Nephron (organoid): ENCODE results near the gene CCDC187.
"Not testable (repeated sequence)": the region's sequence is repeated elsewhere in the genome, so short reads cannot be mapped to it uniquely, and the experiment has no call there.

ENCODE experiments used
- H3K27ac Mint-ChIP-seq, 3 experiments: 2 replicates each; pipeline ENCODE4 v1.8.0; 2020; ENCODE audit warnings: mixed read lengths in 3 of 3, mild to moderate bottlenecking in 2 of 3, moderate library complexity in 1 of 3
- H3K27me3 Mint-ChIP-seq: 2 replicates; pipeline ENCODE4 v1.8.0; 2021; ENCODE audit warnings: low read depth, mild to moderate bottlenecking, moderate library complexity, mixed read lengths
- H3K36me3 Mint-ChIP-seq: 2 replicates; pipeline ENCODE4 v1.8.0; 2020; ENCODE audit warnings: low read depth, mixed read lengths
- H3K4me1 Mint-ChIP-seq: 2 replicates; pipeline ENCODE4 v1.8.0; 2020; ENCODE audit warnings: mixed read lengths
- H3K4me3 Mint-ChIP-seq, 3 experiments: 2 replicates each; pipeline ENCODE4 v1.8.0; 2020; ENCODE audit warnings: mild to moderate bottlenecking in 3 of 3, mixed read lengths in 3 of 3, moderate library complexity in 2 of 3
- H3K9me3 Mint-ChIP-seq: 2 replicates; pipeline ENCODE4 v1.8.0; 2020; ENCODE audit warnings: mixed read lengths
- TF ChIP-seq, protein P1 (sequence below), 3 experiments: fragments of 200-600 bp; sonication (generic); IDR thresholded peaks; one replicate each; pipeline ENCODE4 v1.5.0; 2021; ENCODE audit warnings: antibody characterized with exemption in 3 of 3; ENCODE audit not compliant: unreplicated experiment in 3 of 3

CCDC187 gene

DNA sequence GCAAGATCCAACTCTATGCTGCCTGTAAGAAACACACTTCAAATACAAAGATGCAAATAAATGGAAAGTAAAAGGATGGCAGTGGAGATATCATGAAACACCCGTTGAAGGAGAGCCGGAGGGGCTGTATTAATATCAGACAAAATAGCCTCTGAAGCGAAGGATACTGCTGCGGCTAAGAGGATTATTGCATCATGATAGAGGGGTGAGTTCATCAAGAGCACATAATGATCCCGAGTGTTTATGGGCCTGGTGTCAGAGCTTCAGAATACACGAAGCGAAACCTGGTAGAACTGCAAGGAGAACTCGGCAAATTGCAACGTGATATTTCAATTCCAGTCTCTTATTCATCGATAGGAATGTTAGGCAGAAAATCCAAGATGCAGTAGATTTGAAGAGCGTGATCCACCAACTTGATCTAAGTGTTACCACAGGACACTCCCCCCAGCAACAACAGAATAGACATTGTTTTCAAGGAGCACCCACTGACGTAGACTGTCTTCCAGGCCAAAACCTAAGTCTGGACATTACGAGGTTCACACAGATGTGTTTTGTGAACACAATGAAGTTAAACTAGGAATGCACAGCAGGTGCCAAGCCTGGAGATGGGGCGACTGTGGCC lies 30.5 kb downstream of the CCDC187 start:
- H3K4me1 Mint-ChIP-seq = peaks cover 17% of the 10 kb centered on the region
- TF ChIP-seq, protein P1, sequence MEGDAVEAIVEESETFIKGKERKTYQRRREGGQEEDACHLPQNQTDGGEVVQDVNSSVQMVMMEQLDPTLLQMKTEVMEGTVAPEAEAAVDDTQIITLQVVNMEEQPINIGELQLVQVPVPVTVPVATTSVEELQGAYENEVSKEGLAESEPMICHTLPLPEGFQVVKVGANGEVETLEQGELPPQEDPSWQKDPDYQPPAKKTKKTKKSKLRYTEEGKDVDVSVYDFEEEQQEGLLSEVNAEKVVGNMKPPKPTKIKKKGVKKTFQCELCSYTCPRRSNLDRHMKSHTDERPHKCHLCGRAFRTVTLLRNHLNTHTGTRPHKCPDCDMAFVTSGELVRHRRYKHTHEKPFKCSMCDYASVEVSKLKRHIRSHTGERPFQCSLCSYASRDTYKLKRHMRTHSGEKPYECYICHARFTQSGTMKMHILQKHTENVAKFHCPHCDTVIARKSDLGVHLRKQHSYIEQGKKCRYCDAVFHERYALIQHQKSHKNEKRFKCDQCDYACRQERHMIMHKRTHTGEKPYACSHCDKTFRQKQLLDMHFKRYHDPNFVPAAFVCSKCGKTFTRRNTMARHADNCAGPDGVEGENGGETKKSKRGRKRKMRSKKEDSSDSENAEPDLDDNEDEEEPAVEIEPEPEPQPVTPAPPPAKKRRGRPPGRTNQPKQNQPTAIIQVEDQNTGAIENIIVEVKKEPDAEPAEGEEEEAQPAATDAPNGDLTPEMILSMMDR (IDR thresholded peaks at IDR 0.05; ENCODE audit: unreplicated experiment in 3 of 3) = no peak
- no peak overlapping the region for H3K4me3 Mint-ChIP-seq
- peaks cover 30% of the 10 kb centered on the region for H3K27me3 Mint-ChIP-seq
- H3K9me3 Mint-ChIP-seq = peaks cover 11% of the 10 kb centered on the region
- H3K36me3 Mint-ChIP-seq = no peaks in the 10 kb centered on the region
- no peak overlapping the region for H3K27ac Mint-ChIP-seq

DNA sequence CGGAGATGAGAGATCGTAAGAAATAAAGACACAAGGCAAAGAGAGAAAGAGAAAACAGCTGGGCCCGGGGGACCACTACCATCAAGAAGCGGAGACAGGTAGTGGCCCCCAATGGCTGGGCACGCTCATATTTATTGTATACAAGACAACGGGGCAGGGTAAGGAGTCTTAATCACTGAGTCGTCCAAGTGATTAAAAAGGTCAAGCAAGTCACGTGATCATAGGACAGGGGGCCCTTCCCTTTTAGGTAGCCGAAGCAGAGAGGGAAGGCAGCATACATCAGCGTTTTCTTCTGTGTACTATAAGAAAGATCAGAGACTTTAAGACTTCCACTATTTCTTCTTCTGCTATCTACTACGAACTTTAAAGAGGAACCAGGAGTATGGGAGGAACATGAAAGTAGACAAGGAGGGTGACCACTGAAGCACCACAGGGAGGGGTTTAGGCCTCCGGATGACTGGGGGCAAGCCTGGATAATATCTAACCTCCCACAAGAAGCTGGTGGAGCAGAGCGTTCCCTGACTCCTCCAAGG lies 33.7 kb downstream of the CCDC187 start:
- peaks cover 17% of the 10 kb centered on the region for H3K27me3 Mint-ChIP-seq
- H3K27ac Mint-ChIP-seq = no peak overlapping the region
- TF ChIP-seq, protein P1 (IDR thresholded peaks at IDR 0.05; ENCODE audit: unreplicated experiment in 3 of 3) = no peak
- H3K36me3 Mint-ChIP-seq = no peaks in the 10 kb centered on the region
- H3K4me3 Mint-ChIP-seq = no peak overlapping the region
- peaks cover 20% of the 10 kb centered on the region for H3K4me1 Mint-ChIP-seq
- peaks cover 11% of the 10 kb centered on the region for H3K9me3 Mint-ChIP-seq

DNA sequence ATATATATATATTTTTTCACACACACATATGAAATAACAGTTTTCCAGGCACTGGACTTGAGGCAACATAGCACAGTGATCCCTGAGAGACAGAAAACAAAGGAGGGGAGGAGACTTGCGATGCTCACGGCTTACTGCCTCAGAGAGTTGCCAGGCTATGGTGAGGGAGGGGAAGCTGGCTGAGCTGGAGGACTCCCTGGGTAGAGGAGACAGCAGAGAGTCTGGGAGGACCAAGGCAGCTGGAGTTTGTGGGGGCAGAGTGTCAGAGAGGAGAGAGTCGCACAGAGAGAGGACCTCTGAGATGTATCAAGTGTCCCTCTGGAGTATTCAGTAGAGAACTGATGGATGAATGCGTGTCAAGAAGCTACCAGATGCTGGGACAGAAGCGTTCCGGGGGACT lies 35.2 kb downstream of the CCDC187 start:
- peak overlapping the region in 2 of 3 experiments; percentile 61 to 70 for H3K27ac Mint-ChIP-seq
- H3K4me3 Mint-ChIP-seq = no peak overlapping the region
- H3K9me3 Mint-ChIP-seq = peaks cover 11% of the 10 kb centered on the region
- TF ChIP-seq, protein P1 (IDR thresholded peaks at IDR 0.05; ENCODE audit: unreplicated experiment in 3 of 3) = no peak
- no peaks in the 10 kb centered on the region for H3K36me3 Mint-ChIP-seq
- peaks cover 15% of the 10 kb centered on the region for H3K27me3 Mint-ChIP-seq
- H3K4me1 Mint-ChIP-seq = peaks cover 19% of the 10 kb centered on the region

DNA sequence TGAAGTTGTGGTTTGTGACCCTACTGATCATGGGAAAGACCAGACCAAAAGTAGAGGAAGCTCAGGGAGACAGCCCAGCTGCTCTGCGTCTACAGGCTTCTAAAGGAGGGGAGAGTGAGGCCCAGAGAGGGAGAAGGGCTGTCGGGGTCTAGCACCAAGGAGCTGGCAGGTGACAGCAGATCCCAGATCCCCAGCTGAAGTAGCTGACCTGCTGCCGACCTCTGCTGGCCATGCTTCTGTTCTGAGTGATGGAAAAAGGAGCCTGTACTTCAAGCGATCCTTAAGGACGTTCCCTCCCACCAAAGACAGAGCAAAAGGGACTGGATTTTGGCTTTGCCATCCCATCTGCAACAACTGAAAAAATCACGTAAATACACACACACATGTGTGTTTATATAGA lies 35.6 kb downstream of the CCDC187 start:
- Mint-ChIP-seq H3K9me3 (peaks cover 11% of the 10 kb centered on the region), H3K27me3 (peaks cover 11% of the 10 kb centered on the region), H3K4me3 (peak overlapping the region; percentile 55 to 65 (median 64)), H3K4me1 (peaks cover 18% of the 10 kb centered on the region), H3K27ac (peak overlapping the region; percentile 43 to 70 (median 61)), H3K36me3 (no peaks in the 10 kb centered on the region)
- TF ChIP-seq, protein P1 (IDR thresholded peaks at IDR 0.05; ENCODE audit: unreplicated experiment in 3 of 3) = no peak

DNA sequence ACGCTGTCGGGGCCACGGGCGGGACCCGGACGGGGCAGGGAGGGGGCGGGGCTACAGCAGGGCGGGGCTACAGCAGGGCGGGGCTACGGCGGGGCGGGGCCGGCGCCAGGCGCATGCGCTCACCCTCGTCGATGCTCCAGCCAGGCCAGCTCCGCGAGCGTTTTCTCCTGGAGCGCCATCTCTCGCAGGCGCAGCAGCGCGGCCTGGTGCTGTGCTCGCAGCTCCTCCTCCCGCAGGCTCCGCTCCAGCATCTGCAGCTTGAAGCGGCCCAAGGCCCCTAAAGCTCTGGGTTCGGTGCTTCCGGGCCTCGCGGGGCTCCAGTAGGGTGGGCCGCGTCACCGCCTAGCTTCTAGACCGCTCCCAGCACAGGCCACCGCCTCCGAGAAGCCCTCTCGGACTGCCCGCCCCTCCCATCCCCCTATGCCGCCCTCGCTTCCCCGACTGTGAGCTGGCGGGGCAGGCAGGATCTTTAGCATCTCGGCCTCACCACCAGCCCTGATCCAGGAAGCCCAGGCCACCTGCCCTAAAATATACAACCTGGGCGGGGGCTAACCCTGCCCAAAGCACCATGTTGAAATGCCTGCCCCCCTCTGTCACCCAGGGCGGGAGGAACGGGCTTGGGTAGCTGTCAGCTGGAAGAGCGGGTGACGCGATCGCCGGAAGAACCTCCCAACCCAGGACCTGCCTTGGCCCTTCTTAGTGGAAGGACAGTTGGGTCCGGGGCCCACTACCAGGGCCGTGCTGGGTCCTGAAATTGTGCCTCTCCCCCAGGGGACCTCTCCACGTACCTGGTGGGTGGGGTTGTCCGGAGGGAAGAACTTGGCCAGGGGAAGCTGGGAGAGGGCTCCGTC lies 36.4 kb downstream of the CCDC187 start:
- peaks cover 13% of the 10 kb centered on the region for H3K4me1 Mint-ChIP-seq
- H3K27ac Mint-ChIP-seq = peak overlapping the region in 1 of 3 experiments; percentile 70
- H3K36me3 Mint-ChIP-seq = no peaks in the 10 kb centered on the region
- H3K9me3 Mint-ChIP-seq = peaks cover 11% of the 10 kb centered on the region
- peaks cover 9% of the 10 kb centered on the region for H3K27me3 Mint-ChIP-seq
- peak overlapping the region; percentile 55 to 68 (median 64) for H3K4me3 Mint-ChIP-seq
- TF ChIP-seq, protein P1 (IDR thresholded peaks at IDR 0.05; ENCODE audit: unreplicated experiment in 3 of 3) = peak in 1 of 3 experiments; percentile 21

DNA sequence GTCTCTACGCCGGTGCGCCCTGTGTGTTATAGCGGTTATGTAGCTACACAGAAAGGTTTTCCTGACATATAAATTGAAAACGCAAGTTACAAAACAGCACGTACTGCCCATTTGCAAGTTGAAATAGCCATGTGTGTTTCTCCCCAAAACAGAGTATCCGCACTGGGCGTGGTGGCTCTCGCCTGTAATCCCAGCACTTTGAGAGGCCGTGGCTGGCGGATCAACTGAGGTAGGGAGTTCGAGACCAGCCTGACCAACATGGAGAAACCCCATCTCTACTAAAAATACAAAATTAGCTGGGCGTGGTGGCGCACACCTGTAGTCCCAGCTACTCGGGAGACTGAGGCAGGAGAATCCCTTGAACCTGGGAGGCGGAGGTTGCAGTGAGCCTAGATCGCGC lies 37.3 kb downstream of the CCDC187 start:
- peak overlapping the region; percentile 52 to 68 (median 62) for H3K4me3 Mint-ChIP-seq
- H3K9me3 Mint-ChIP-seq = peaks cover 11% of the 10 kb centered on the region
- not testable (repeated sequence) for H3K27me3 Mint-ChIP-seq, H3K27ac Mint-ChIP-seq, H3K36me3 Mint-ChIP-seq
- peaks cover 13% of the 10 kb centered on the region for H3K4me1 Mint-ChIP-seq
